ENCODE data around the gene ADAM21.
"Not testable (repeated sequence)": the region's sequence is repeated elsewhere in the genome, so short reads cannot be mapped to it uniquely, and the experiment has no call there.

The ADAM21 gene

DNA sequence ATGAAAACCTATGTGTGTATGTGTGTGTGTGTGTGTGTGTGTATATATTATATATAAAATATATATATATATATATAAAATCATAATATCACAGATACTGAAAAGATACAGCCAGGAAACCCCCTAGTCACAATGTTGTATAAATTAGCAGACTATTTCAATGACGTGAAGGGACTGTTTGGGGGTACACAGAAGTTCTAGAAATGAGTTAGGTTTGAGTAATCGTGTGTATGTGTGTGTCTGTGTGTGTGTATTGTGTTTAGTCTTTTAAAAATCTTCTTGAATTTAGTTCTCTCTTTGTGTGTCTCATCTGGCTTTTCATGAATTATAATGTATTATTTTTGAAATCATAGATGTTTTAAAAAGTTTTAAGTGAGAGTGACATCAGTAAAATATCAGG lies 21.9 kb downstream of the ADAM21 start:
- Mint-ChIP-seq H3K27me3 (ENCODE audit: low read depth) (no peaks in the 10 kb centered on the region), H3K36me3 (ENCODE audit: low read depth) (peaks cover 12% of the 10 kb centered on the region), H3K27ac (no peak overlapping the region), H3K4me1 (no peaks in the 10 kb centered on the region), H3K4me3 (no peak overlapping the region), H3K9me3 (peaks cover 13% of the 10 kb centered on the region)
- TF ChIP-seq, protein P1, sequence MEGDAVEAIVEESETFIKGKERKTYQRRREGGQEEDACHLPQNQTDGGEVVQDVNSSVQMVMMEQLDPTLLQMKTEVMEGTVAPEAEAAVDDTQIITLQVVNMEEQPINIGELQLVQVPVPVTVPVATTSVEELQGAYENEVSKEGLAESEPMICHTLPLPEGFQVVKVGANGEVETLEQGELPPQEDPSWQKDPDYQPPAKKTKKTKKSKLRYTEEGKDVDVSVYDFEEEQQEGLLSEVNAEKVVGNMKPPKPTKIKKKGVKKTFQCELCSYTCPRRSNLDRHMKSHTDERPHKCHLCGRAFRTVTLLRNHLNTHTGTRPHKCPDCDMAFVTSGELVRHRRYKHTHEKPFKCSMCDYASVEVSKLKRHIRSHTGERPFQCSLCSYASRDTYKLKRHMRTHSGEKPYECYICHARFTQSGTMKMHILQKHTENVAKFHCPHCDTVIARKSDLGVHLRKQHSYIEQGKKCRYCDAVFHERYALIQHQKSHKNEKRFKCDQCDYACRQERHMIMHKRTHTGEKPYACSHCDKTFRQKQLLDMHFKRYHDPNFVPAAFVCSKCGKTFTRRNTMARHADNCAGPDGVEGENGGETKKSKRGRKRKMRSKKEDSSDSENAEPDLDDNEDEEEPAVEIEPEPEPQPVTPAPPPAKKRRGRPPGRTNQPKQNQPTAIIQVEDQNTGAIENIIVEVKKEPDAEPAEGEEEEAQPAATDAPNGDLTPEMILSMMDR (IDR thresholded peaks at IDR 0.05; ENCODE audit: unreplicated experiment in 3 of 3), result no peak

DNA sequence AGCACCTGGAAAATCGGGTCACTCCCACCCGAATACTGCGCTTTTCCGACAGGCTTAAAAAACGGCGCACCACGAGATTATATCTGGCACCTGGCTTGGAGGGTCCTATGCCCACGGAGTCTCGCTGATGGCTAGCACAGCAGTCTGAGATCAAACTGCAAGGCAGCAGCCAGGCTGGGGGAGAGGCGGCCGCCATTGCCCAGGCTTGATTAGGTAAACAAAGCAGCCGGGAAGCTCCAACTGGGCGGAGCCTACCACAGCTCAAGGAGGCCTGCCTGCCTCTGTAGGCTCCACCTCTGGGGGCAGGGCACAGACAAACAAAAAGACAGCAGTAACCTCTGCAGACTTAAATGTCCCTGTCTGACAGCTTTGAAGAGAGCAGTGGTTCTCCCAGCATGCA lies 23.5 kb downstream of the ADAM21 start:
- H3K4me3 Mint-ChIP-seq; H3K27me3 Mint-ChIP-seq (ENCODE audit: low read depth); H3K27ac Mint-ChIP-seq; H3K4me1 Mint-ChIP-seq: not testable (repeated sequence)
- peaks cover 20% of the 10 kb centered on the region for H3K9me3 Mint-ChIP-seq
- H3K36me3 Mint-ChIP-seq (ENCODE audit: low read depth), result peaks cover 12% of the 10 kb centered on the region

DNA sequence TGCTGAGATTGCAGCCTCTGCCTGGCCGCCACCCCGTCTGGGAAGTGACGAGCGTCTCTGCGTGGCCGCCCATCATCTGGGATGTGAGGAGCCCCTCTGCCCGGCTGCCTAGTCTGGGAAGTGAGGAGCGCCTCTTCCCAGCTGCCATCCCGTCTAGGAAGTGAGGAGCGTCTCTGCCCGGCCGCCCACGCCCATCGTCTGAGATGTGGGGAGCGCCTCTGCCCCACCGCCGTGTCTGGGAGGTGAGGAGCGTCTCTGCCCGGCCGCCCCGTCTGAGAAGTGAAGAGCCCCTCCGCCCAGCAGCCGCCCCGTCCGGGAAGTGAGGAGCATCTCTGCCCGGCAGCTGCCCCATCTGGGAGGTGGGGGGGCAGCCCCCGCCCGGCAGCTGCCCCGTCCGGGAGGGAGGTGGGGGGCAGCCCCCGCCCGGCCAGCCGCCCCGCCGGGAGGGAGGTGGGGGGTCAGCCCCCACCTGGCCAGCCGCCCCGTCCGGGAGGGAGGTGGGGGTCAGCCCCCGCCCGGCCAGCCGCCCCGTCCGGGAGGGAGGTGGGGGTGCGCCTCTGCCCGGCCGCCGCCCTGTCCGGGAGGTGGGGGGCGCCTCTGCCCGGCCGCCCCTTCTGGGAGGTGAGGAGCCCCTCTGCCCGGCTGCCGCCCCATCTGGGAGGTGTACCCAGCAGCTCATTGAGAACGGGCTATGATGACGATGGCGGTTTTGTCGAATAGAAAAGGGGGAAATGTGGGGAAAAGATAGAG lies 25.6 kb downstream of the ADAM21 start:
- not testable (repeated sequence) for H3K27ac Mint-ChIP-seq; H3K4me1 Mint-ChIP-seq; H3K4me3 Mint-ChIP-seq; H3K27me3 Mint-ChIP-seq (ENCODE audit: low read depth)
- peaks cover 12% of the 10 kb centered on the region for H3K36me3 Mint-ChIP-seq (ENCODE audit: low read depth)
- peaks cover 20% of the 10 kb centered on the region for H3K9me3 Mint-ChIP-seq

DNA sequence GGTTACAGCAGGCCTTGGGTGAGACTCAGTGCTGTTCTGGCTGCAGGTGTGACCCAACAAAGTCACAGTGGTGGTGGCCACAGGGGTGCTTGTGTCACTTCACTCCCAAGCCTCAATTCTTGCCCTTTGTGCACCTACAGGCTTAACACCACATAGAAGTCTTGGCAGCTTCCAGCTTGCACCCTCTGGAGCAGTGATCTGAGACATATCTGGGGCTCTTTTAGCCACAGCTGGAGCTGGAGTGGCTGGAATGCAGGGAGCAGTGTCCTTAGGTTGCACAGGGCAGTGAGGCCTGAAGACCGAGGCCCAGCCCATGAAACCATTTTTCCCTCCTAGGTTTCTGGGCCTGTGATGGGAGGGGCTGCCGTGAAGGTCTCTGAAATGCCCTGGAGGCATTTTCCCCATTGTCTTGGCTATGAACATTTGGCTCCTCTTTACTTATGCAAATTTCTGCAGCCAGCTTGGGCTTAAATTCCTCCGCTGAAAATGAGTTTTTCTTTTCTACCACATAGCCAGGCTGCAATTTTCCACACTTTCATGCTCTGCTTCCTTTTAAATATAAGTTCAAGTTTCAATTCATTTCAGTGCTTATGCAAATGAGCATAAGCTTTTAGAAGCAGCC lies 37.7 kb downstream of the ADAM21 start:
- TF ChIP-seq, protein P1 (IDR thresholded peaks at IDR 0.05; ENCODE audit: unreplicated experiment in 3 of 3), result no peak
- Mint-ChIP-seq H3K27ac (no peak overlapping the region), H3K9me3 (peaks cover 51% of the 10 kb centered on the region), H3K27me3 (ENCODE audit: low read depth) (no peaks in the 10 kb centered on the region), H3K4me1 (no peaks in the 10 kb centered on the region), H3K36me3 (ENCODE audit: low read depth) (peaks cover 33% of the 10 kb centered on the region), H3K4me3 (no peak overlapping the region)

DNA sequence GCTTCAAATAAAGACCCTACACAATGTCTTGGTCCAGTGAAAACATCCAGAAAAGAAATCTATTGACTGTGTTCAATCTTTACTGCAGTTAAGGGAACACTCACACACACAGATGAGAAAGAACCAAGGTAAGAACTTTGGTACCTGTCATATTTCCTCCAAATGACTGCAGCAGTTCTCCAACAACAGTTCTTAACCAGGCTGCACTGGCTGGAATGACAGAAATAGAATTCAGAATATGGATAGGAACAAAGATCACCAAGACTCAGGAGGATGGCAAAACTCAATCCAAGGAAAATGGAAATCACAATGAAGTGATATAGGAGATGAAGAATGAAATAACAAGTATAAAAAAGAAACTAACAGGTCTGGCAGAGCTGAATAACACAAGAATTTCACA lies 46.2 kb downstream of the ADAM21 start:
- Mint-ChIP-seq H3K4me3 (no peak overlapping the region), H3K4me1 (no peaks in the 10 kb centered on the region), H3K36me3 (ENCODE audit: low read depth) (peaks cover 18% of the 10 kb centered on the region), H3K9me3 (peaks cover 54% of the 10 kb centered on the region), H3K27ac (no peak overlapping the region), H3K27me3 (ENCODE audit: low read depth) (no peaks in the 10 kb centered on the region)
- TF ChIP-seq, protein P1 (IDR thresholded peaks at IDR 0.05; ENCODE audit: unreplicated experiment in 3 of 3), result no peak

Data from nephron (organoid).